Omental fat pad (tissue), 4 donors: Measurements from ENCODE around the gene CDC42BPB. TPM values are rescaled to one million over a fixed set of nuclear protein-coding genes. Genes with fewer than 3 reads are reported as not detected.

Source experiments
- ATAC-seq: fragments of 150-250 bp; one replicate; pipeline ENCODE4 v1.9.1; 2016; ENCODE audit warnings: mild to moderate bottlenecking, moderate library complexity; ENCODE audit not compliant: low FRiP score
- DNase-seq: peaks from one replicate; pipeline ENCODE4 v3.0.0-alpha.2; 2019; ENCODE audit warnings: low spot score
- total RNA-seq, 4 donors: library from RNA; depleted of rRNA; stranded (reverse); fragments of >200 nt; gene quantifications; one replicate each; pipeline ENCODE4 v1.1.0, GENCODE V29; 2016
- TF ChIP-seq, protein P1 (sequence below), 3 donors: fragments of 450-650 bp; IDR thresholded peaks; one replicate each; pipeline ENCODE4 v1.5.1; 2016 to 2017; ENCODE audit warnings: antibody characterized with exemption in 3 of 3, mild to moderate bottlenecking in 3 of 3, moderate library complexity in 2 of 3

CDC42BPB gene
- total RNA-seq, 4 donors from 2014 or later, result 63.7 to 131 (median 113) TPM

DNA sequence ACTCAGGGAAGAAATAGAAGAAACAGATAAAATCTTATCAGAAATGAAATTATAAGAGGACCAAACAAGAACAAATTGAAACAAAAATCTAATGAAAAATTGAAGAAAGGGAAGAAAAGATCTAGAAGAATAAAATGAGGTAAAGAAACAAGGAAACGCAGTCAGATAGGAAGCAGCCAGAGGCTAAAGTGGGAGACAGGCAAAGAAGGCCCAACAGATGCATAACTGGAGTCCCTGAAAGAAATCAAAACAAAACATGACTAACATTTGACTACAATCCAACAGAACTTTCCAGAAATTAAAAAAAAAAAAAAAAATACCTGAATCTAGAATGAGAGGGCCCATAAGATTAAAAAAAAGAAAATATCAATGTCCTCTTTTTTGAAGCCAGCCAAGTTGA lies 69.3 kb downstream of the CDC42BPB start:
- no peak for DNase-seq
- TF ChIP-seq, protein P1, sequence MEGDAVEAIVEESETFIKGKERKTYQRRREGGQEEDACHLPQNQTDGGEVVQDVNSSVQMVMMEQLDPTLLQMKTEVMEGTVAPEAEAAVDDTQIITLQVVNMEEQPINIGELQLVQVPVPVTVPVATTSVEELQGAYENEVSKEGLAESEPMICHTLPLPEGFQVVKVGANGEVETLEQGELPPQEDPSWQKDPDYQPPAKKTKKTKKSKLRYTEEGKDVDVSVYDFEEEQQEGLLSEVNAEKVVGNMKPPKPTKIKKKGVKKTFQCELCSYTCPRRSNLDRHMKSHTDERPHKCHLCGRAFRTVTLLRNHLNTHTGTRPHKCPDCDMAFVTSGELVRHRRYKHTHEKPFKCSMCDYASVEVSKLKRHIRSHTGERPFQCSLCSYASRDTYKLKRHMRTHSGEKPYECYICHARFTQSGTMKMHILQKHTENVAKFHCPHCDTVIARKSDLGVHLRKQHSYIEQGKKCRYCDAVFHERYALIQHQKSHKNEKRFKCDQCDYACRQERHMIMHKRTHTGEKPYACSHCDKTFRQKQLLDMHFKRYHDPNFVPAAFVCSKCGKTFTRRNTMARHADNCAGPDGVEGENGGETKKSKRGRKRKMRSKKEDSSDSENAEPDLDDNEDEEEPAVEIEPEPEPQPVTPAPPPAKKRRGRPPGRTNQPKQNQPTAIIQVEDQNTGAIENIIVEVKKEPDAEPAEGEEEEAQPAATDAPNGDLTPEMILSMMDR (IDR thresholded peaks at IDR 0.05), result no peak
- ATAC-seq, result no peak

DNA sequence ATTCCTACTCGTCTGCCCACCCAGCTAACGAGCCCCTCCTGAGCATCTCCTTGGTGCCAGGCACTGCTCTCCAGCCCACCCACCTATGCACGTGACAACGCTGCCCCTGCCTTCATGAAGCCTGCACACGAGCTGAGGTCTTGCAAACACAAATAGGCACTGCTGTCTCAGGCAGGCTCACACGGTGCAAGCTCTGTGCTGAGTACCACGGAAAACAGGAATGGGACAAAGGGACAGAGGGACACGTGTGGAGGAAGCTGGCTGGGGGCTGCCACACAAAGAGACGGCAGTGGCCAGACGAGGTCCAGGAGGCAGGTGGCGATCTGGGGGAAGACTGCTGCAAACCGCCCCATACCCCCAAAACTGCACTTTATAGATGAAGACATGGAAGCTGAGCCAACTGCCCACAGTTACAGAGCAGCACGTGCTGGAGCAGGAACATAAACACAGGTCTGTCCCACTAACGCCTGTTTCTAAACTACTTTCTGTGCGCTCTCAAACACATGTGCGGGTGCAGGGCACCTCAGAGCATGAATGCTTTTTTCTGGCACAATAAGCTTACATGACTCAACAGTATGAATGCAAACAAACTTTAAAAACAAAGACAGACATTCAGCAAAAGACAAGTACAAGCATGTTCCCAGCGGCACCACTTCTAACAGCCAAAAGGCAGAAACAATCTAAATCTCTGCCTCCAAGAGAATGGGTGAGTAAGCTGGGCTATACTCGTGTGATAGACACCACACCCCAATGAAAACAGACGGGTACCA lies 70.4 kb downstream of the CDC42BPB start:
- no peak for DNase-seq
- no peak for ATAC-seq
- TF ChIP-seq, protein P1 (IDR thresholded peaks at IDR 0.05), result no peak

DNA sequence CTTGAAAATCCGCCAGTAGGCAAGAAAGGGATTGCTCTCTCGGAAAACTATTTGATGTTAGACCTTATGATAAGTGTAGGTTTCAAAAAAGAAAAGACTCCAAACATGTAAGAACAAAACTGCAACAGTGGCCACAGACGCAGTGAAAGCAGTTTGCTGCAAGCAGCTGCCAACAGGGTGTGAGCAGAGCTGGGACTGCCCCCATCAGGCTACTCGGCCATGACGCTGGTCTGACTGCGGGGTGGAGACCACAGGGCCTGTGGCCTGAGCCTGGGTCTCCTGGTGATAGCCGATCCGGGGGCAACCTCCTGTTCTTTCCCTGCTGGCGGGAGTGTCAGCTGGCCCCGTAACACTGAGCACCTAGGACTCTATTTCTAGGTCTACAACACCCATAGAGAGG lies 71.7 kb downstream of the CDC42BPB start:
- ATAC-seq (no peak), DNase-seq (no peak)
- TF ChIP-seq, protein P1 (IDR thresholded peaks at IDR 0.05), result no peak

DNA sequence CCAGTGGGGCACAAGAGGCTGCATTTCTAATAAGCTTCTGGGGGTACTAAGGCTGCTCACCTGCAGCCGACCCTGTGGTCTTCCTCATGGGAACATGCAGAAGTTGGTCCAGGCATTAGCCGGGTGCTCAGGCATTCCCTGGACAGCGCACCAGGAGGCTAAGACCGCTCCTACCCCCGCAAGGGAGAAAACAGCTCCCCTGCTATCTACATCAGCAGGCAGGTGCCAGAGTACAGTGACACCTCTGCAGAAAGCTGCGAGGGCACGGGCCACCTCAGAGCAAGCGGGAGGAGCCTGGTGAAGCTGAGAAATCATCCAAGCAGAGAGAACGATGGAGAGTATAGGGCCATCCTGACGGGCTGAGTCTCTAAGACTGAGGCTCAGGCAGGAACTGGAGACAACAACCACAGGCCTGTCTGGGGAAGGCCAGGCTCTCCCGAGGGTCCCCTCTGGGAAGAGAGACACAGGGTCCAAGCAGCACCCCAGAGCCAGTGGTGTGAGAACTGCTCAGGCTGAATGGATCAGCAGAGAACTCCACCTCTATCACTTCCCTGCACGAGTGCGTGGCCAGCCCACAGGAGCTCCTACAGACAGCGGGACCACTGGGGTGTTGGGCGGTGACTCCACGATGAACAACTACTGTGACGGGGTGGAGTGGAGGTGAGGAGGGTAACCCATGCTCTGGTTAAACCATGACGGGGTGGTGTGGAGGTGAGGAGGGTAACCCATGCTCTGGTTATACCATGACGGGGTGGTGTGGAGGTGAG lies 72.8 kb downstream of the CDC42BPB start:
- ATAC-seq, result no peak
- TF ChIP-seq, protein P1 (IDR thresholded peaks at IDR 0.05), result no peak
- DNase-seq, result no peak

DNA sequence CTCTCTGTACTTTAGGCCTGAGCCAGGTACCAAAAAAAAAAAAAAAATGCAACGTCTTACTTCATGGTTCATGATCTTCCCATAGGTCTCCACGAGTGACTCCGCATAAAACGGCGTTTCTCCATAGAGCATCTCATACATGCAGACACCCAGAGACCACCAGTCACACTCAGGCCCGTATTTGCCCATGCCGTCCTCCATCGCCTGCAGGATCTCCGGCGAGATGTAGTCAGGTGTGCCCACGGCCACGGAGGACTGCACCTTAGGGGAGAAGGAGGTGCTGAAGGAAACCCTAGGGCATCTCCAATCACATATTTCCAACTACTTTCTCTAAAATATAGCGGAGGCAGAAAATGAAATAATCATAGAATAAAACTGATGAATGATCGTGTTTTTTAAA lies 73.9 kb downstream of the CDC42BPB start:
- DNase-seq (no peak), ATAC-seq (no peak)
- TF ChIP-seq, protein P1 (IDR thresholded peaks at IDR 0.05), result no peak

DNA sequence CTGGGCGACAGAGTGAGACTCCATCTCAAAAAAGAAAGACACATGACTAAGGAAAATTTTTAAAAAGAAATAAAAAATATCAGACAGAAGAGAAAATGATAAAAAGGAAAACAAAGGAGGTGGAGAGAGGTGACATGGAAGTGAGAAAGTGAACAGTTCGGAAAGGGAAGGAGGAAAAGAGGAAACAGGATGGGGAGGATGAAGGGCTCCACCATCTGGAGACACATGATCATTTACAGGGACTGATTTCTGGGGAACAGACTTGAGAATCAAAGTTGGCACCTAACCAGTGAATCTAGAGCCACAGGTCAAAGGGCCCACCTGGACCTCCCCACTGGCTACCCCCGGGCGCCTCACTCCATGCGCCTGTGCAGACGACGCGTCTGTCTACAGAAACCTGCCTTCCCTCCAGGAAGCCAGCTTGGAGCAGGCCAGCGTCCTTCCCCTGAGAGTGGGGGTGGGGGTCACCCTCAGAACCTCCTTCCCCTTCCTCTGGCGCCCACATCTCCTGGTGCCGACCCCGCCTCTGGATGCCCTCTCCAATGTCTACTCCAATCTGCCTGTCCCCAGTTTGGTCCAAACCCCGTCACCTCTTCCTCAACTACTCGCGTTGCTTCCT lies 74.4 kb downstream of the CDC42BPB start:
- DNase-seq, result no peak
- ATAC-seq, result no peak

More for the DNA sequence above, 74.4 kb downstream of the CDC42BPB start:
- TF ChIP-seq, protein P1 (IDR thresholded peaks at IDR 0.05), result no peak
